OCI-LY7 (cell line): ENCODE results near the gene WNT11.

ENCODE experiments used
- EZH2phosphoT487 ChIP-seq: fragments of 200-600 bp; sonication (generic); IDR thresholded peaks from 2 replicates; pipeline ENCODE4 v1.6.1; 2018; ENCODE audit warnings: low read depth, borderline replicate concordance, mild to moderate bottlenecking, mixed run types, antibody characterized with exemption, low read length, moderate library complexity, mixed read lengths
- TF ChIP-seq, protein P1 (sequence below): fragments of 200-600 bp; sonication (generic); conservative IDR thresholded peaks from 2 replicates; pipeline ENCODE4 v1.5.1; 2014; ENCODE audit warnings: mild to moderate bottlenecking, antibody characterized with exemption, low read length, moderate library complexity, mixed read lengths

DNA sequence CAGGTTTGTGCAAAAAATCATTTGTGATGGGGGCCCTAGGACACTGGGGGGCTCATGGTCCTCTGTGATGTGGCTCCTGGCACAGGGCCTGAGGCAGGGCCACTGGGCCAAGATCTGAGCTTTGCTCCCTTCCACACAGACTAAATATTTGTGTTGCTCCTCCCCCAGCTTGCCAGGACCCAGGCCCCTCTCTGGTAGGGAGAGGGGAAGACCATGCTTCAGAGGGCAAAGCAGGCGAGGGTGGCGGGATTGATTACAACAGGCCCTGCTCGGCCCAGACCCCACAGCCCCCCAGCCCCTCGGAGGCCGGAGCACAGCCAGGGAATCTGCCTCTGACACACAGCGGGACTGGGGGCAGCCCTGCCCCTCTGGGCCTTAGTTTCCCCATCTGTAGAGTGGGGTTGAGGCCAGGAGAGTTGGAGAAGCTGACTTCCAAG lies 29.0 kb downstream of the WNT11 start:
- no peak for TF ChIP-seq EZH2phosphoT487
- TF ChIP-seq, protein P1, sequence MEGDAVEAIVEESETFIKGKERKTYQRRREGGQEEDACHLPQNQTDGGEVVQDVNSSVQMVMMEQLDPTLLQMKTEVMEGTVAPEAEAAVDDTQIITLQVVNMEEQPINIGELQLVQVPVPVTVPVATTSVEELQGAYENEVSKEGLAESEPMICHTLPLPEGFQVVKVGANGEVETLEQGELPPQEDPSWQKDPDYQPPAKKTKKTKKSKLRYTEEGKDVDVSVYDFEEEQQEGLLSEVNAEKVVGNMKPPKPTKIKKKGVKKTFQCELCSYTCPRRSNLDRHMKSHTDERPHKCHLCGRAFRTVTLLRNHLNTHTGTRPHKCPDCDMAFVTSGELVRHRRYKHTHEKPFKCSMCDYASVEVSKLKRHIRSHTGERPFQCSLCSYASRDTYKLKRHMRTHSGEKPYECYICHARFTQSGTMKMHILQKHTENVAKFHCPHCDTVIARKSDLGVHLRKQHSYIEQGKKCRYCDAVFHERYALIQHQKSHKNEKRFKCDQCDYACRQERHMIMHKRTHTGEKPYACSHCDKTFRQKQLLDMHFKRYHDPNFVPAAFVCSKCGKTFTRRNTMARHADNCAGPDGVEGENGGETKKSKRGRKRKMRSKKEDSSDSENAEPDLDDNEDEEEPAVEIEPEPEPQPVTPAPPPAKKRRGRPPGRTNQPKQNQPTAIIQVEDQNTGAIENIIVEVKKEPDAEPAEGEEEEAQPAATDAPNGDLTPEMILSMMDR, result no peak
